Posterior cingulate gyrus (tissue), 11 donors: Measurements from ENCODE around the gene RAD51B.

Experiments
- DNase-seq, 10 donors: peaks; one replicate each; pipeline versions ENCODE4 v3.0.0 to v3.0.0-alpha.2; 2020 to 2021; ENCODE audit warnings: mixed read lengths in 3 of 10
- intact Hi-C: fragments of 100-400 bp; cut with DNase I; formaldehyde crosslinking; loops from one replicate; pipeline ENCODE4 v1.15.1; 2023

The RAD51B gene

DNA sequence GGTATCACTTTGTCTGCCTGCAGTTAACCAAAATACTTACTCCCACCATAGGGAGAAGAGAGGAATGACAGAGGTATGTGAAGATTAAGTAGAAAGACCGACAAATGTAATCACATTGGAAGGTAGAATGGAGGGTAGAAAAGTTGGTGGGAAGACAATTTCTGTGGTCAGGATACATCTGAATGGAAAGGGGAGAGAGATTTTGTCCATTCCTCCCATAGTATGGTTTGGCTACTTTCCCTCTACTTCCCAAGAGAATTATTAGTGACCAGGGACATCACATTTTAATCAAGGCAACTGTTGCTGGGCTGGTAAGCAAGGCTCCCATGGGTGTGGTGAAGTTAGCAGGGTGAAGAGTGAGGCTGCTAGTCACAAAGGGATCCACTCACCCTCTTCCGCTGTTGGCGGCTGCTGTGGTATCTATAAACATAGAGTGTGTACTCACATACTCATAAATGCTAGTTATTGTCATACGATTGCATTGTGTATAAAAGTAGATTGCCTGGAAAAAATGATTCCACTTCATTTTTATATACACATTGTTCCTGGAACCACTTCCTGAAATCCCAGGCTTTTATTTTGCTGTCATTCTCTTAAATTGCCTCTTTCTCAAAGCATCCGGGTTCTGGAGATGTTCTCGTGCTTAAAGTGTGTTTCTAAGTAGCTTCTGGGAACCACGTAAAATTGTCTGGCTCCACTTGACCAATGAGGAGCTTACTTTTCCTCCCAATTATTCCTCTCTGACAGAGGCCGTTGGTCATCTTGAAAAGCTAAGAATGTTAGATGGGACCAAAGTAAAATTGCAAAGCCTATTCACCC lies 560.1 kb downstream of the RAD51B start:
- DNase-seq, result no peak
- intact Hi-C loops, result no loop called here

- intact Hi-C loops, result no loop called here
Observed at GRCh38 chr14:68380329-68380741, 560.8 kb downstream of the RAD51B start.

GRCh38 chr14:68384335-68384734 lies 564.8 kb downstream of the RAD51B start:
- DNase-seq, result no peak
- intact Hi-C loops, result no loop called here

More at GRCh38 chr14:68380329-68380741, 560.8 kb downstream of the RAD51B start:
- DNase-seq, result no peak

DNA sequence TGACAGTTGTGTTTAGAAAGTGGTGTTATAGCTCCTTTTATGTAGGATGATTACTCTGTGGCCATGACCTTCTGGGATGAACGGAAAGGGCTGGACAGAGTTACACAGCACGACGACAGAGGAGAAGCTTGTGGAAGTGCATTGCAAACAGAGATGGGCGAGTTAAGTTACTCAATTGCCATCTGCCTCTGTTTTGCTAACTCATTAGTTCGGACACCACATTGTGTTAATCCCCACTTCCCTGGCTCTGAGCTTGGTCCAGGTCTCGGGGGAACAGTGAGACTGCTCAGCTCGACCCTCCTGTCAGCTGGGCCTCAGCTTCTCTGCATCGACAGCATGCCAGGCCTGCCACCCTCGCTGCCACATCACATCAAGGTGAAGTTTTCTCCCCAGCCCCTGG lies 565.3 kb downstream of the RAD51B start:
- no peak for DNase-seq
- intact Hi-C loops, result no loop called here

DNA sequence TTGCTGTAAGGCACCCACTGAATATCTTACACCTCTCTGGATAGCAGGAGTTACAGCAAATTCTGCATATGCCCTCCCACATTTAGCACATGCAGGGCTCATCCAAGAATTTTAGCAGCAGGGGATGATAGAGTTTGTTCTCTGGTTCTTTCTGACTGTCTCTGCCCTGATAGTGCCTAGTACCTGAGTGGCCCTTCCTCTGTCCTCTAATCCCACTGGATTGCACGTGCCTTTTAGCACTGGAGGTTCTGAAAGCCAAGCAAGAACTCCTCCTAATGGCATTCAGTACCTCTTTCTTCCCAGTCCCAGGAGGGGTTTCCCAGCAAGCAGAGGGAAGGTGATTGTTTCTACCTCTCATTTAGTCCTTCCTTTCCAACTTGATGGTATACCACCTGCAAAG lies 566.9 kb downstream of the RAD51B start:
- intact Hi-C loops, result no loop called here
- DNase-seq, result no peak

DNA sequence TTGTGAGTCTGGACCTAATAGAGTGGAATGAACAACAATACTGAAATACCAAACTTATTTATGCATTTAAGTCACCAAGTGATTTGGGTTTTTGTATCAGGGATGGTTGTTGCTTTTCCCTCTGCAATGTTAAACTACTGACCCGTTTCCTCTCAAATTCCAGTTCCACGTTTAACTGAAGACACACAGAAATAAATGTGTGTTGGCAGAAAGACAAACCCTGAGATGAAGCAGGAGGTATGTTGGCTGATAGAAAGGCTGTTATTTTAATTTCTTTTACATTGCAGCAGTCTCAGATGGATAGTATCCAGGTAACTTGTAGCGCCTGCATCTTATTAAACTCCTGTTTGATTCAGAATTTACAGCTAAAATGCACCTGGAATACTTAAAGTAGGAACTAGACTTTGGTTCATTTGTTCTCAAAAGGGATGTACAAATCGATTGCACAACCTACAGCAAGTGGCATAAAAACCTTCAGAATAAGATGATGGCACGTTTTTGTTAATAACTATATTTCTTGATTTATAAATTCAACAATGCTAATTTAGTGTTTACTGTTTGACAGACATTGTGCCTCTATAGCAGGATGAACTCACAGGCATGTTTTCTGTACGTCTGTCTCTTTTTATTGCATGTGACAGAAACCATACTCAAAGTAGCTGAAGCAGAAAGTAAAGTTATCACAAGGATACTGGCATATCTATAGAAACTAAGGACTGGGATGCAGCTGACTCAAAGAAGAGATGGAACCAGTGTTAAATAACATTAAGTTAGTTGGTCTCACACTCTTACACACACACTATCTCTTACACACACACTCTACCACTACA lies 567.6 kb downstream of the RAD51B start:
- DNase-seq, result no peak
- intact Hi-C loops, result no loop called here

GRCh38 chr14:68389943-68390342 lies 570.4 kb downstream of the RAD51B start:
- intact Hi-C loops, result no loop called here
- DNase-seq, result no peak

GRCh38 chr14:68390741-68391140 lies 571.2 kb downstream of the RAD51B start:
- DNase-seq, result no peak
- intact Hi-C loops, result no loop called here

DNA sequence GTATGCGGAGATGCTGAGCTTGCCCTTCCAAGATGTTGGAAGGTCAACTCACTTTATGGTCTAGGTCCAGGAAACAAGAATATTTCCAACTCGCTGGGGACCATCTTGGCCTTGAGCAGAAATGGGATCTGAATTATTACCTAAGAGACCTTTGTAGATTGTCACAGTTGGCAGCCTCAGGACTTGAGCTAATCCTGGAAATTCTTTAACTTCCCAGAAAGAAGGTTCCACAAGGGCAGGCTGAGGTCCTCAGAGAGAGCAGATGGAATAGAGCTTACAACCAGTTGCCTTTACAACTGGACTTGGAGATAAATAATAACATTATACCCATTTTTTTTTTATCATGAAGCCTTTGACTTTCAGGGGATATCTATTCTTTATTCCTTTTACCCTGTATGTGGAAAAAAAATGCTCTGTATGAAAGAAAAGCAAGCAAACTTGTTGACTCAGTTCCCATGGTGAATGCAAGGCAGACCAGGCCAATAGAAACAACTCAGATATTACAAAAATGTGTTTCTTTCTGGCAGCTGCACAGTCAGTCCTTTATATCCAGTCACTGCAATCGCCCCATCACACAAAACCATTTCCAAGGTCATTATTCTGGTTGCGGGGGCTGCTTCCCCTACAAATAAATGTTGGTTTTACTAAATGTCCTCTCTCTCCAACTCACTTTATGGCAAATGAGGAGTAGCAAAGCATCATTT lies 571.9 kb downstream of the RAD51B start:
- intact Hi-C loops, result no loop called here
- no peak for DNase-seq

GRCh38 chr14:68392393-68393141 lies 573.0 kb downstream of the RAD51B start:
- peak in 4 of 10 donors; percentile 18 to 87 (median 47) for DNase-seq
- intact Hi-C loops, result no loop called here

- intact Hi-C loops, result no loop called here
- DNase-seq, result no peak
Observed at GRCh38 chr14:68393259-68393658, 573.7 kb downstream of the RAD51B start.

GRCh38 chr14:68394118-68394763 lies 574.7 kb downstream of the RAD51B start:
- intact Hi-C loops, result no loop called here
- DNase-seq, result no peak

GRCh38 chr14:68394764-68395143 lies 575.2 kb downstream of the RAD51B start:
- intact Hi-C loops, result no loop called here
- DNase-seq, result peak in 5 of 10 donors; percentile 17 to 83 (median 35)

DNA sequence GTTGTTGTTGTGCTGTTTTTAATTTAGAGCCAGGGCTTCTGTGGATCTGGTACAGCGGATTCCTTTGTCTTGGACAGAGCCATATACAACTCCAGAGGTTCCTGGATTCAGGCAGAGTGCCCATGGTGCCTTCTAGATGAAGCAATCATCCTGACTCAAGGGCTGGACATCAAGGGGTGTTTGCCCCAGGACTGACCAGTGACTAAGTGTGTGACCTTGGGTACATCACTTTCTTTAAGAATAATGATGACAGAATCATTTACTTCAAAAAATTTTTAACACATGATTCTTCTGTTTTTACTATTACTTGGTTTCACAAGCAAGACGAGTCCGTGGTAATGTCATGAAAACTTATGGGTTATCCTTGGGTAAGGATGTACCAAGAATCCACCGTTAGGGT lies 576.0 kb downstream of the RAD51B start:
- DNase-seq, result no peak
- intact Hi-C loops, result no loop called here

GRCh38 chr14:68396461-68396860 lies 576.9 kb downstream of the RAD51B start:
- intact Hi-C loops, result no loop called here
- no peak for DNase-seq

- intact Hi-C loops, result no loop called here
- DNase-seq, result peak in 5 of 10 donors; percentile 21 to 90 (median 33)
Observed at GRCh38 chr14:68397371-68397811, 577.8 kb downstream of the RAD51B start.

- DNase-seq, result peak in 1 of 10 donors; percentile 52
- intact Hi-C loops, result no loop called here
Observed at GRCh38 chr14:68397822-68398221, 578.2 kb downstream of the RAD51B start.

DNA sequence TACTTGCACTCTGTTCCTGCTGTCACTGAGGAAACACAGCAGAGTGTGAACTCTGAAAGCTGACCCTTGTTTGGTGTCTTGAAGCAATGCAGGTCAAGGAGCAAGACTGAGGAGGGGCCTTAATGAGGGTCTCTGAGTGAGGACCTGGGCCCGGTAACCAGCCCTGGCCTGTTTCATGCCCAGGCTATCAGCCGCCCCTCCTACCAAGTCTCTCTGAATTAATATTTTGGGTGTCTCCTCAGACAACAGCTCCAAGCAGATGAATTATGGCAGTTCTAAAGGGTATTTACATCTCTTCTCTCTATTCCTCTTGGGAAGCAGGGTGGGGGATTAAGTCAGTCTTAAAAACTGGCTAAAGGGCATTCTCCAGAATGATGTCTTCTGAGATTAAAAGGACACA lies 578.8 kb downstream of the RAD51B start:
- intact Hi-C loops, result no loop called here
- DNase-seq, result peak in 1 of 10 donors; percentile 71

- no peak for DNase-seq
- intact Hi-C loops, result loop anchor here (10.0 kb wide), 1 partner anchor 145 kb away; no protein-coding TSS in a partner anchor
Observed at GRCh38 chr14:68399971-68400370, 580.4 kb downstream of the RAD51B start.

GRCh38 chr14:68401317-68401716 lies 581.7 kb downstream of the RAD51B start:
- no peak for DNase-seq
- intact Hi-C loops, result loop anchor here (10.0 kb wide), 1 partner anchor 147 kb away; no protein-coding TSS in a partner anchor
